HG02840 (cell line): ENCODE results near the gene CMC1.
"Not testable (repeated sequence)": the region's sequence is repeated elsewhere in the genome, so short reads cannot be mapped to it uniquely, and the experiment has no call there.

ENCODE experiments used
- ATAC-seq: cut with Tn5 transposase; IDR thresholded peaks from one replicate; pipeline ENCODE4 v1.9.1; 2021; ENCODE audit warnings: mild to moderate bottlenecking, moderate library complexity, moderate number of reproducible peaks; ENCODE audit not compliant: unreplicated experiment, low FRiP score

The CMC1 gene

GRCh38 chr3:28241221-28242160 is at the start of gene CMC1:
Gene CMC1, plus strand, starts transcription at chr3:28241619. Its CDS starts 175 bp downstream, at chr3:28241794.
- peak; percentile 98 for ATAC-seq

- ATAC-seq: no peak
These were observed 43.3 kb upstream of the CMC1 start for GRCh38 chr3:28198161-28198560.

- ATAC-seq: no peak
These were observed 42.4 kb upstream of the CMC1 start for GRCh38 chr3:28198974-28199373.

DNA sequence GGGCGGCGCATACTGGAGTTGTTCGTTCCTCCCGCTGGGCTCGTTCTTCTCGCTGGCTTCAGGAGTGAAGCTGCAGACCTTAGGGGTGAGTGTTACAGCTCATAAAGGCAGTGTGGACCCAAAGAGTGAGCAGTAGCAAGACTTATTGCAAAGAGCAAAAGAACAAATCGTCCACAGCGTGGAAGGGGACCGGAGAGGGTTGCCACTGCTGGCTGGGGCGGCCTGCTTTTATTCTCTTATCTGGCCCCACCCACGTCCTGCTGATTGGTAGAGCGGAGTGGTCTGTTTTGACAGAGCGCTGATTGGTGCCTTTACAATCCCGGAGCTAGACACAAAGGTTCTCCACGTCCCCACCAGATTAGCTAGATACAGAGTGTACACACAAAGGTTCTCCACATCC is 41.8 kb upstream of the CMC1 start:
- ATAC-seq: not testable (repeated sequence)

GRCh38 chr3:28200366-28200848 is 41.0 kb upstream of the CMC1 start:
- not testable (repeated sequence) for ATAC-seq

DNA sequence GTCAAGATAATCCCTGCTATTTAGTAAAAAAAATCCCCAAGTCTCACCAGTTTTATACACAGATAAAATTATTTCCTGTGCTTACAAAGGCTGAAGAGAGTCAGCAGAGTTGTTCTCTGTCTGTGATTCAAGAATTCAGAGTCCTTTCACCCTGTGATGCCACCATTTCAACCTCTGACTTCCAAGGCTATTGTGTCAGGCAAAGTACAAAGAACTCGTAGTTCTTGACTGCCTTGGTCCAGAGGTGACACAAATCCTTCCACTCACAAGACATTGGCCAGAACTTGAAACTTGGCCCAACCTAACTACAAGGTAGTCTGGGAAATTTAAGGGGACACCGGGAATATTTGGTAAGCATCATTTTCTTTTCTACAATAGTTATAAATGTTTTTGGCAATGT is 34.9 kb upstream of the CMC1 start:
- ATAC-seq: no peak

- no peak for ATAC-seq
These were observed 34.3 kb upstream of the CMC1 start for GRCh38 chr3:28207000-28207733.

GRCh38 chr3:28210968-28211713 is 30.3 kb upstream of the CMC1 start:
- ATAC-seq: no peak

GRCh38 chr3:28212681-28213080 is 28.7 kb upstream of the CMC1 start:
- ATAC-seq: no peak

- ATAC-seq: no peak
These were observed 26.0 kb upstream of the CMC1 start for GRCh38 chr3:28215407-28215806.

- no peak for ATAC-seq
These were observed 23.1 kb upstream of the CMC1 start for GRCh38 chr3:28218071-28218916.

GRCh38 chr3:28218917-28219198 is 22.6 kb upstream of the CMC1 start:
- ATAC-seq: no peak

DNA sequence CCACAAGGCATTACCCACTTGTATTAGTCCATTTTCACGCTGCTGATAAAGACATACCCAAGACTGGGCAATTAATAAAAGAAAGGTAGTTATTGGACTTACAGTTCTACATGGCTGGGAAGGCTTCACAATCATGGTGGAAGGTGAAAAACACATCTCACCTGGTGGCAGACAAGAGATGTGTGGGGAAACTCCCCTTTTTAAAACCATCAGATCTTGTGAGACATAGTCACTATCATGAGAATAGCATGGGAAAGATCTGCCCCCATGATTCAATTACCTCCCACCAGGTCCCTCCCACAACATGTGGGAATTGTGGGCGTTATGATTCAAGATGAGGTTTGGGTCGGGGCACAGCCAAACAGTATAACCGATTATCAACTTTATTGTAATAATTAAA is 17.0 kb upstream of the CMC1 start:
- ATAC-seq: no peak

- no peak for ATAC-seq
These were observed 15.4 kb upstream of the CMC1 start for GRCh38 chr3:28226020-28226419.

DNA sequence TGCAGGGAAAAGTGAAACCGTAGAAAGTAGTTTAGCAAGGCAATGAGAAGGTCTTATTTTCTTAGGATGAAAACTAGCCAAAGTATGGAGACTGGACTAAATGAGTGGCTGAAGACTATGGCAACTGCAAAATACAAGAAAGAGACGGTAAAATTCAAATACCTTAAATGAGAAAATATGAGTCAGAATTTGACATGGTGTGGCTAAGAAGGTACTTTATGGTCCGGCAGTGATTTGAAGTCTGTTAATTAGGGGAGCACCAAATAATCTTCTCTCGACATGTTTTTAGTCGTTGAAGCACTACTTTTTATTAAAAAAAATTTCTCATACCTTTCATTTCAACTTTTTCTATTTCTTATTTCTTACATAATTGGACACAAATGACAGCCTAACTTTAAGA is 12.8 kb upstream of the CMC1 start:
- ATAC-seq: no peak

GRCh38 chr3:28232659-28233058 is 8.8 kb upstream of the CMC1 start:
- no peak for ATAC-seq

DNA sequence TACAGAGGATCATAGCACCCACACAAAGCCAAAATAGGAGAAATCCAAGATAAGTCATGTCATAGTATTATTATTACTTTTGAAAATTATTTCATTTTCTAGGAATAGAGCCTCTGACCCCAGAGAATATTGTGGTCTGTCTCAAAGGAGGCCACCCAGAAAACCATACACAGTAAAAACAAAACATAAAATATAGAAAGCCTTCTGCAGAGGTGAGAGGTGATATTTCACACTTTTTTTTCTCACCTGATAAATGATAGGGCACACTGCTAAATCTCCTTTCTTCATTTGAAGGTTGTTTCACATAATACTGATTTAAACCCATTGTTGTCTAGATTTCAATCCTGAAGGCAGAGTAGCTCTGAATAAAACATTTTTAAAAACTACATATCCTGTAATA is 7.0 kb upstream of the CMC1 start:
- no peak for ATAC-seq

DNA sequence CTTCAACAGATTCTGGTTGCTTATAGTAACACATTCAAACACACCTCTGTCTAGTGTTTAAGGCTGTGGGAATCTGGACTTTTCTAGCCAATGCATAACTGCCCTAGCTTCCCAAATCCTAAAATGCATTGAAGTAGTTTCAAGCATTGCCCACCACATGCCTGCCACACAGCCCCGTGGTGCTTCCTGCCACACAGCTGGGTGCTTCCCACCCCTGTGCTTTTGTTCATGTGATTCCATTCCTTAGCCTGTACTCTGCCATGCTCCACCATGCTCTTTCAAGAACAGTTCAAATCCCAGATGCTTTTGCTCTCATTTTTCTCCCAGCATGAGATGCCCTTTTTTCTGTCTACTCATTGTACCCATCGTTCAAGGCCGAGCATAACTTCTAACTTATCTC is 2.3 kb upstream of the CMC1 start:
- no peak for ATAC-seq

GRCh38 chr3:28240441-28240840 is 978 bp upstream of the CMC1 start:
- ATAC-seq: no peak

DNA sequence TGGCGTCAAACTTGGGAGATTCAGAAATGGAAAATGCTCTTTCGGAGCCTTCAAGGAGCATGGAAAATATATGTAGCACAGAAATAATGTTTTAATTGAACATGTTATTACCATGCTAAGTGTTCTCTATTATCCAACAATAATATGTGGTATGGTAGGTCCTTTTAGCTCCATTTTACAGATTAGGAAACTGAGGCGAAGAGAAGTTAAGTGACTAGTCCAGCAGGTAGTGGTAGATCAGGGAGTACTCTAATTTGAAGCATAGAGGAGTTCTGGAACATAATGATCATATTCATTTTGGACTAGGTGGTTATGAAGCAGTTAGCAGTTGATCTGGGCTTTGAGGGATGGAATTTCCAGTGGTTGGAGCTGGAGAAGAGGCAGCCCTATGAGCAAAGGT is 1.1 kb downstream of the CMC1 start:
- no peak for ATAC-seq
